Germinal center (tissue), 1 donor: ENCODE measurements around the gene RASSF4.

Experiments used
- DNase-seq: peaks from one replicate; pipeline ENCODE4 v3.0.0; 2012; ENCODE audit warnings: mixed read lengths, low spot score

RASSF4 gene

GRCh38 chr10:44948642-44949041 lies 11.0 kb upstream of the RASSF4 start:
- DNase-seq = no peak

DNA sequence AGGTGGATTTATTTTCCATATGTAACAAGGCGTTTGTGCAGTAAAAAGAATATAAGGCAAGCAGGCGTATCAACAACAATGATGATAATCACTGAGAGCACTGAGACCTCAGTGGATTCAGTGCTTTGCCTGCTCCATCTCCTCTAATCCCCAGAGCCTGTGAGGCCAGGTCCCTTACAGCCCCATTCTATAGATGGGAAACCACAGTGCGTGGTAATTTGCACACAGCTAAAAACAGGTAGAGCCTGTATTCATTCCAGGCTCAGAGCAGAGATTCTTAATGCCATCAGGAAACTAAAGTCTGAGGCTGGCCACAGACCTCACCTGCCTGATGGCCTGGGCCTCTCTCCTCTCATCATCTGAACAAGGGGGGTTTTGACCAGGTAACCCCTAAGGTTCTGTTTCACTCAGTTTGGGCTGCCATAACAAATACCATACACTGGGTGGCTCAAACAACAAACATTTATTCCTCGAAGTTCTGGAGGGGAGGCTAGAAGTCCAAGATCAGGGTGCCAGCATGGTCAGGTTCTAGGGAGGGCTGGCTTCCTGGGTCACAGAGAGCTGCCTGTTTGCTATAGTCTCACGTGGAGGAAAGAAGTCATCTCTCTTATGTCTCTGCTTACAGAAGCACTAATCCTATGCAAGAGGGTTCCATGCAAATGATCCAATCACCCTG lies 10.3 kb upstream of the RASSF4 start:
- no peak for DNase-seq

- no peak for DNase-seq
Observed at GRCh38 chr10:44949915-44950314, 9.7 kb upstream of the RASSF4 start.

DNA sequence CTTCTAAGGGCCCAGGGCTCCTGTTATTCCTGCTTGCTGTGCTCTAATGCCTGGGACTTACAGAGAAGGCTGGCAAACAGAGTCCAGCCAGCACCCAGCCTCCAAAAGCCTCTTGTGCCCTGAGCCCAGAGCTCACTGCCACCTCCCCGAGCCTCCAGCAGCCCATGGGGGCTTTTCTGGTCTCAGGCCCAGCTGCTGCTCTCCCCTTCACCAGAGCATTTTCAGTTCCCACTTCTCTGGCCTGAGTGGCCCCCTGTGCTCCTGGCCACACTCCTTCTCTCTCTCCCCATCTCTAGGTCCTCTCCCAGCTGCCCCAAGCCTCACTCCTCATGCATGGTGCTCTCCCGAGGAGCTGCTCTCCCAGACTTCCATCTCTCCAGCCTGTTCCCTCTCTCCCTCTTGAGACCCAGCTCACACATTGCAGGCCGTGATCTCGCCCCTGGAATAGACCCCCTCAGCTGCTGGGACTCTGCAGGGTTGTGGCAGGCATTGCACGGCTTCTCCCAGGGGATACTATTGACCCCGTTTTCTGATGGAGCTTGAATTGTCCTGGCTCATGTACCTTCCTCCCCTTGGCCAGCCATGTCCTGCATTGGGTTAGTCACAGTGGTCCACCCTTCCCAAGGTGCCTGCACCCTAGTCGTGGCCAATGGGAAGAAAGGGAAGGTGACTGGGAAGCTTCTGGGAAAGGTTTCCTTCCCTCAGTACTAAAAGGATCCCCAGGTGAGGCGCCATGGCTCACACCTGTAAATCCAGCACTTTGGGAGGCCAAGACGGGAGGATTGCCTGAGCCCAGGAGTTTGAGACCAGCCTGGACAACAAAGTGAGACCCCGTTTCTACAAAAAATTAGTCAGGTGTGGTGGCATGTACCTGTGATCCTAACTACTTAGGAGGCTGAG lies 9.0 kb upstream of the RASSF4 start:
- no peak for DNase-seq

- no peak for DNase-seq
Observed at GRCh38 chr10:44951576-44952226, 7.9 kb upstream of the RASSF4 start.

DNA sequence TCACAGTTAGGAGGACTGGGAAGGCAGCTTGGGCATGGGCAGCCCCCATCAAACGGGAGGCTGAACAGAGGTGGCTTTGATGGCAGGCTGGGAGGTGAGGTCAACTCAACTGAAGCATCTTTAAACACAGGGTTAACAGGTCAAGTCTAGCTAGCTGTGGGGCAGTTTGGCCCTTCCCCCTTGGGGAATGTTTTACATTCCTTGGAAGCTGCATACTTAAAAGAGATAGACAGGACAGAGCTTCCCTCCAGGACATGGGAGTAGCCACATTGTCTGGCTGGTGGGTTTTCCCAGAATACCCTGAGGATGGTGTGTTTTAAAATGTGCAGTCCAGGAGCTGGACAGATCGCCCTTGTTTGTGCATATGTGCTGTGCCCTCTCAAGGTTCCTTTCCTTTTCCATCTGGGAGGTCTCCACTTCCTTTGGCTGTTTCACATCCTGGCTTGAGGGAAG lies 6.8 kb upstream of the RASSF4 start:
- DNase-seq = no peak

- no peak for DNase-seq
Observed at GRCh38 chr10:44954042-44954441, 5.6 kb upstream of the RASSF4 start.

GRCh38 chr10:44954962-44955361 lies 4.6 kb upstream of the RASSF4 start:
- no peak for DNase-seq

- no peak for DNase-seq
Observed at GRCh38 chr10:44955413-44956070, 4.1 kb upstream of the RASSF4 start.

DNA sequence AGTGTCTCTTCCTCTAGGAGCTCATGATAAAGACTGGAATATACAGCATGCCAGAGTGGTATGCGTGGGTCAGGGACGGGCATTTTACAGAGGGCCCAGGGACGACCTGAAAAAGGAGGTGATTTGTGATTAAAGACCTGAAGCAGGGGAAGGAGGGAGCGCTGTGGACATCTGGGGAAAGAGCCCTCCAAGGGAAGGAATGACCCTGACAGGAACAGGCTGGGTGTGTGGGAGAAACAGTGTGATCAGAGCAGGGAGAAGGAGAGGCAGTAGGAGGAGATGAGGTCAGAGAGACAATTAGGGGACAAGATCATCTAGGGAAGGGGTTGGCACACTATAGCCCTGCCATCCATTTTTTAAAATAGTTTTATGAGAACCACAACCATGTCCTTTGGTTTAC lies 3.4 kb upstream of the RASSF4 start:
- DNase-seq = no peak

- no peak for DNase-seq
Observed at GRCh38 chr10:44956717-44957706, 2.6 kb upstream of the RASSF4 start.

DNA sequence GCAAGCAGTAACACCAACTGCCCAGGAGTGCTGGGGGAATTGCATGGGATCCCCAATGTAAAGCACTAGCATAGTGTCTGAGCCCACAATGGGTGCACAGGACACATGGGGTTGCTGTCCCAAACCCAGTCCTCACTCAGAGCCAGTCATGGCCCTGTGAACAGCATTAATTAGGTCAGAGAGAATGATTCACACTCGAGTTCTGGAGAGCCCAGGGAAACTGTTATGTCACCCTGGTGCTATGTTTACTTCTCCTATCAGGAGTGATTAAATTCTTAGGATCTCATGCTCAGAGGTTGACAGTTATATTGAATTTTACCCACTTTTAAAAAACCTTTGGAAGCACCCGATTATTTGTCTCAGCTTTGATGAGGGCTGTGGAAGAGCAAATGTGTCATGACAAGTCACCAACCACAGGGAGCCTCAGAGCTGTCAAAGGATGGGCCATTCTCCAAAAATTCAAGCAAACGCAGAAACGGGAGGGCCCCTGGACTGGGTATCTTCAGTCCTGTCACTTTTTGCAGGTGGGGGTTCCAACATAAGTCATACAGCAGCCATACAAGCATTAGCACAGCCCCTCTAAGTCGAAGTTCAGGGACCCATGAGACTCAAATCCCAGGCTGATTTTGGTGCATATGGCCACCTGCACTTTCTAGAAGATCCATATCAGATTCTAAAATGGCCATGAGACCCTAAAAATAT lies 1.3 kb upstream of the RASSF4 start:
- DNase-seq = no peak

GRCh38 chr10:44958898-44959246 lies 730 bp upstream of the RASSF4 start:
- DNase-seq = no peak

- DNase-seq = no peak
Observed at GRCh38 chr10:44960088-44960460, 472 bp downstream of the RASSF4 start.

DNA sequence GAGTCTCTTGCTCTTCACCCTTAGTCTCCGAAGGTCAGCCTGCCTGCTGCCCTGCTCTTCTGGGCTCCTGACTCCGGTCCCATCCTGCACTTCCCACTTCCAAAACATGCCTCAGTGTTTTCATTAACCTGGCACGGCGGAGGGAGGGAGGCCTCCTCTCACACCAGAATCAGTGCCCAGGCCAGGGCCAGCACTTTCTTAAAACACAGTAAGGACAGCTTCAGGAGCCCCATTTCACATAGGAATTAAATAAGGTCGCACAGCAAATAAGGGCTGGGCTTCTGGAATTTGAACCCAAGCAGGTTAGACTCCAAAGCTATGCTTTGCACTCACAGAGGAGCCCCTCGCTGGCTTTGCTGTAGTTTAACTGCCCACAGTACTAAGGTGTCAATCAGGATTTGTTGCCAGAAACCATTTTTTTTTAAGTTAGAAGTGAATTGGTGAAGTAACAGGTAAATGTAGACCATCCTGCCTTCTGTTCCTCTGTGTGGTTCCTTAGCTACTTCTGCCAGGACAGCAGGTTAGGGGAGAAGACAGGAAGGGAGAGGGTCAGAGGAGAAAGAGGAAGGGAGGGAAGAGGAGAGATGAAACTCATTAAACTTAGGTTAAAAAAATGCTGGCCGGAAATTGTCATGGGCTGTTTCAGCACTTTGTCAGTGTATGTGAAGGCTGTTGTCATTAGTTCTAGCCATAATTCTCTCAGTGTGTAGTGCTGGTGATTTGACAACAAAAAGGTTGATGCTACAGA lies 1.1 kb downstream of the RASSF4 start:
- no peak for DNase-seq

DNA sequence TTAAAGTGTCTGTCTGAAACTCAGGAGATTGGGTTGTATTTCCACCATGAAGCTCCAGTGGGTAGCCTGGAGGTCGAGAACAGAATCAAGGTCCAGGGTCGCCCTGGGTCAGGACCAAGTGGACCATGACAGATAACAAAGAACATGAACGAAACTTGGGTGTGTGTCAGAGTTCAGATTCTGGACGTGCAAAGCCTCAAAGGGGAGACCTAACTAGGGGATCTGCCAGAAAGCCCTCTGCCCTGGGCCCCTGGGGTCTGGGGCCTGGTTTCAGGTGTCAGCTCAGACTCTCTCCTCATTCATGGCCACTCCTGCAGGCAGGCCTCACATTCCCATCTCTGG lies 1.6 kb downstream of the RASSF4 start:
- DNase-seq = no peak

- DNase-seq = no peak
Observed at GRCh38 chr10:44961931-44962750, 2.5 kb downstream of the RASSF4 start.

DNA sequence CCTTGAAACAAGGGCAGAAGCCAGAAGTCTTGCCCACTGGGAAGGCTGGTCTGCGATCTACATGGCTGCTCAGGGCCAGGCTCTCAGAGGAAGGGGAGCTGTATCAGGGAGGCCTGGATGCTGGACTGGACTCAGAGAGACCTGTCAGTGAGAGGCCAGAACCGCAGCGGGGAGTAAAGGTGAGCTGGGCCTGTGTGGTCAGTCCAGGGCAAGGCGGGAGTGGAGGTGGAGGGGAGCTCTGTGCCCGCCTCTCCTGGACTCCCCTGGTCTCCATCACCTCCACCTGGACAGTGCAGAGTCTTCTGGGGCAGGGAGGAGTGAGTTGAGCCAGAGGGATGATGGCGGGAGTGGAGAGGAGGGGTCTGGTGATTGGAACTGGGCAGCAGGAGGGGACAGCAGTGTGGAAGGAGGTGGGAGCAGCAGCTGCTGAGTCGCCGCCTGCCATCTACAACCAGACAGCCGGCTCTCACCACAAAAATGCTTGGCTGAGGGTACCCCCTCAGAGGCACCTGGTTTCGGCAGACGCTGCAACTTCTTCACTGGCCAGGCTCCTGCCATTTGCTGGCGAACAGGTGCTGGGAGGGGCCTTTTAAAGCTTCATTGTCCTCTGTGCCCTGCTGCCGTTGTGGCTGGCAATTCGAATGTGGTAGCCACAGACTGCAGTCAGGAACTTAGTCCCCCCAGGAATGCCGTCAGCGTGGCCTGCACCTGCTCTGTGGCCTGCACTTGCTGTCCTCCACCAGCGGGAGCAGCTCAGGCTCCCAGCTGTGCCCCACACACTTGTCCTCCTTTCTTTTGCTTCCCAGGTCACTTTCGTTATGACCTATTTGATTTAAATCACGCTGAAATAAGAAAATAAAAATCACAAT lies 3.5 kb downstream of the RASSF4 start:
- DNase-seq = peak; percentile 18
